ENCODE results near the gene TLE4.

TLE4 gene

GRCh38 chr9:79571309-79572031 is at the start of gene TLE4:
Gene TLE4, plus strand, starts transcription at chr9:79571965. Its CDS starts 826 bp downstream, at chr9:79572791.
- Histone ChIP-seq H3K36me3 (ENCODE audit: insufficient read depth, low read length) (no peaks in the 10 kb centered on the region), H4K20me1 (ENCODE audit: insufficient read depth, low read length, poor library complexity, severe bottlenecking) (peaks cover 41% of the 10 kb centered on the region), H3K4me3 (ENCODE audit: low read length, poor library complexity, severe bottlenecking) (peak within 1 kb of the TSS; percentile 90), H3K9ac (ENCODE audit: low read depth, low read length, poor library complexity, severe bottlenecking) (peak within 1 kb of the TSS; percentile 80), H3K79me2 (ENCODE audit: insufficient read depth, low read length) (peaks cover 38% of the 10 kb centered on the region), H3K9me2 (replicated peaks; ENCODE audit: low read depth, low read length) (no peaks in the 10 kb centered on the region), H3K27me3 (ENCODE audit: insufficient read depth, low read length, poor library complexity, severe bottlenecking) (no peaks in the 10 kb centered on the region), H3K4me2 (ENCODE audit: low read depth, low read length, poor library complexity, severe bottlenecking) (peak within 1 kb of the TSS; percentile 89), H2AFZ (ENCODE audit: low read length) (peak within 1 kb of the TSS; percentile 89), H3K9me3 (ENCODE audit: insufficient read depth, low read depth, low read length) (no peaks in the 10 kb centered on the region), H3F3A (ENCODE audit: low read depth) (peaks cover 4% of the 10 kb centered on the region), H3K4me1 (ENCODE audit: insufficient read depth, low read length, poor library complexity, severe bottlenecking) (peaks cover 30% of the 10 kb centered on the region)
- no peak for TF ChIP-seq EZH2phosphoT487 (IDR thresholded peaks at IDR 0.05; ENCODE audit: borderline replicate concordance)
- no peak for TF ChIP-seq CTCF (conservative IDR thresholded peaks at IDR 0.05; ENCODE audit: low read length)

- no peaks in the 10 kb centered on the region for H3K79me2 ChIP-seq (ENCODE audit: insufficient read depth, low read length)
- no peaks in the 10 kb centered on the region for H3K9me3 ChIP-seq (ENCODE audit: insufficient read depth, low read depth, low read length)
- TF ChIP-seq EZH2phosphoT487 (IDR thresholded peaks at IDR 0.05; ENCODE audit: borderline replicate concordance): no peak
- no peak for TF ChIP-seq CTCF (conservative IDR thresholded peaks at IDR 0.05; ENCODE audit: low read length)
- no peak overlapping the region for H3K9ac ChIP-seq (ENCODE audit: low read depth, low read length, poor library complexity, severe bottlenecking)
- H3K27me3 ChIP-seq (ENCODE audit: insufficient read depth, low read length, poor library complexity, severe bottlenecking): no peaks in the 10 kb centered on the region
- H3K36me3 ChIP-seq (ENCODE audit: insufficient read depth, low read length): no peaks in the 10 kb centered on the region
- no peak overlapping the region for H2AFZ ChIP-seq (ENCODE audit: low read length)
- no peaks in the 10 kb centered on the region for H3K9me2 ChIP-seq (replicated peaks; ENCODE audit: low read depth, low read length)
- no peaks in the 10 kb centered on the region for H3K4me1 ChIP-seq (ENCODE audit: insufficient read depth, low read length, poor library complexity, severe bottlenecking)
- H4K20me1 ChIP-seq (ENCODE audit: insufficient read depth, low read length, poor library complexity, severe bottlenecking): no peaks in the 10 kb centered on the region
- H3F3A ChIP-seq (ENCODE audit: low read depth): no peaks in the 10 kb centered on the region
- no peak overlapping the region for H3K4me2 ChIP-seq (ENCODE audit: low read depth, low read length, poor library complexity, severe bottlenecking)
- no peak overlapping the region for H3K4me3 ChIP-seq (ENCODE audit: low read length, poor library complexity, severe bottlenecking)
Measured at GRCh38 chr9:79522793-79523192, 49.0 kb upstream of the TLE4 start.

GRCh38 chr9:79524266-79524665 is 47.5 kb upstream of the TLE4 start:
- no peaks in the 10 kb centered on the region for H3K9me3 ChIP-seq (ENCODE audit: insufficient read depth, low read depth, low read length)
- H3K9me2 ChIP-seq (replicated peaks; ENCODE audit: low read depth, low read length): no peaks in the 10 kb centered on the region
- TF ChIP-seq CTCF (conservative IDR thresholded peaks at IDR 0.05; ENCODE audit: low read length): no peak

More at GRCh38 chr9:79524266-79524665, 47.5 kb upstream of the TLE4 start:
- no peak overlapping the region for H3K9ac ChIP-seq (ENCODE audit: low read depth, low read length, poor library complexity, severe bottlenecking)
- H3F3A ChIP-seq (ENCODE audit: low read depth): no peaks in the 10 kb centered on the region
- no peak overlapping the region for H3K4me2 ChIP-seq (ENCODE audit: low read depth, low read length, poor library complexity, severe bottlenecking)
- no peak overlapping the region for H2AFZ ChIP-seq (ENCODE audit: low read length)
- H4K20me1 ChIP-seq (ENCODE audit: insufficient read depth, low read length, poor library complexity, severe bottlenecking): no peaks in the 10 kb centered on the region
- H3K27me3 ChIP-seq (ENCODE audit: insufficient read depth, low read length, poor library complexity, severe bottlenecking): no peaks in the 10 kb centered on the region
- H3K36me3 ChIP-seq (ENCODE audit: insufficient read depth, low read length): no peaks in the 10 kb centered on the region
- H3K4me3 ChIP-seq (ENCODE audit: low read length, poor library complexity, severe bottlenecking): no peak overlapping the region
- no peaks in the 10 kb centered on the region for H3K79me2 ChIP-seq (ENCODE audit: insufficient read depth, low read length)
- H3K4me1 ChIP-seq (ENCODE audit: insufficient read depth, low read length, poor library complexity, severe bottlenecking): no peaks in the 10 kb centered on the region

Data from Loucy (cell line).